Measurements from ENCODE around the gene RXFP2.

Gene RXFP2

GRCh38 chr13:31769575-31769974, 30.2 kb downstream of the RXFP2 start:
- DNase-seq = no peak

DNA sequence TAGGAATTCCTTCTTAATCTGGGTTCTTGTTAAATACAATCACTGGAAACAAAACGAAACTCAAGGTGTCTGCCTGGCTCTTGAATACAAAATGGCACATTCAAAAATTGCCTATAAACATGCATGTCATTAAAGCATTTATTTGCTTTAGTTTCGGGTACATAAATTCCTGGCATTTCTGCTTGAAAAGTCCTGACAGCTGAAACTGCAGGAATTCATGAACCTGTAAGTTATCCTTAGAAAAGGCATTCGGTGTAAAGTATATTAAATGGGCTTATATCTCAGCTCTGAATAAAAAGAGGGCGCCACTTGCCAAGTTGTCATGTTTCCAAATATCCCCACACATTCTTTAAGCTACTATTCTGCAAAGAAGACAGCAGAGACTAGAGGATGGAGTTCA, 32.9 kb downstream of the RXFP2 start:
- no peak for DNase-seq

DNA sequence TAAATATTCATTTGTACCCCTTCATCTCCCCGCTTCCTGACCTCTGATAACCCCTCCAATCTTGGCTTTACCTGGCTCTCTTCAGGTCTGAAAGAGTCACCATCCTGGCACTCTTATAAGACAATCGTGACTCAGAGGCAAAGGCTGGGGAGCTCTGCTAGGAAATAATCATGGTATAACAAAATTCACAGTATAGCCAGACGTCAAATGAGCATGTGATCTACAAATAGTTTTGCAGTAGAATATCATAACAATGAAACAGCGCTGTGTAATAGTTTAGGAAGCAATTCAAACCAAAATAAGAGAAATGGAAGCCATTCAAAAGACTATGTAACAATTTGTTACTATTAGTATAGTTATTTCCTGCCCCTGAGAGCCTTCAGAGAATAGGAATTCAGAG, 34.2 kb downstream of the RXFP2 start:
- DNase-seq = no peak

- no peak for DNase-seq
These were observed 34.9 kb downstream of the RXFP2 start for GRCh38 chr13:31774186-31774750.

GRCh38 chr13:31775148-31775547, 35.8 kb downstream of the RXFP2 start:
- DNase-seq = no peak

- no peak for DNase-seq
These were observed 36.4 kb downstream of the RXFP2 start for GRCh38 chr13:31775686-31776085.

- no peak for DNase-seq
These were observed 41.7 kb downstream of the RXFP2 start for GRCh38 chr13:31781064-31781463.

GRCh38 chr13:31786011-31786410, 46.7 kb downstream of the RXFP2 start:
- no peak for DNase-seq

- DNase-seq = no peak
These were observed 51.7 kb downstream of the RXFP2 start for GRCh38 chr13:31790992-31791391.

DNA sequence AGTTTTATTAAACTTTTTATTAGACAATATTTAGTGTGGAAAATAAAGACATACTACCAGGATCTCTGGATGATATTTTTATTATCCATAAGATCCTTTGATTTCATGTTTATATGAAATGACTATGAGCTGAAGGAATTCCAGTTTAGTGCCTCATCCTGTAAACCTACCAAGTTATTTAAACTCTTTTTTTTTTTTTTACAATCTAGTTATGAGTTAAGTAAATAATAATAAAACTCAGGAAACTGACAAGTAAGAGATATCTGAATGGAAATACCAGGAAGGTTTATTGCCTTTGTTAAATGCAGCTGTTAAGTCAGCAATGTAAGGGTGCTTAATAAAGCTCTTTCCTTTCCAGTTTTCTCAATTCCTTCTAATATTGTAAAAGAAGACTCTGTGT, 53.9 kb downstream of the RXFP2 start:
- DNase-seq = no peak

DNA sequence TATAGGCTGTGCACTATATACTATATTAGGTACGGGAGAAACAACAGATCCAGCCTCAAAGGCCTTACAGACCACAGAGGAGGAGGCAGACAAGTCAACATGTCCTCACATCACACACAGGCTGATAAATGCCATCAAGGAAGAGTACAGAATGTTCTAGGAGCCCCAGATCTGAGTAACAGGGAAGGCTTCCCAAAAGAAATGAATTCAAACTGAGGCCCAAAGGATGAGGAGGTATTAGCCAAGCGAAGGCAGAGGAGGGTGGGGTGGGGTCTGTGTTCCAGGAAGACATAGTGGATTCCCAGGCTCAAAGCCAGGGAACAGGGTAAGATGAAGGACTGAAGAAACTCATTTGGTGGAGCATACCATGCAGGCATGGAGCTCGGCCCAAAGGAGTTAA, 55.1 kb downstream of the RXFP2 start:
- DNase-seq = no peak

- DNase-seq = no peak
These were observed 57.9 kb downstream of the RXFP2 start for GRCh38 chr13:31797154-31797775.

DNA sequence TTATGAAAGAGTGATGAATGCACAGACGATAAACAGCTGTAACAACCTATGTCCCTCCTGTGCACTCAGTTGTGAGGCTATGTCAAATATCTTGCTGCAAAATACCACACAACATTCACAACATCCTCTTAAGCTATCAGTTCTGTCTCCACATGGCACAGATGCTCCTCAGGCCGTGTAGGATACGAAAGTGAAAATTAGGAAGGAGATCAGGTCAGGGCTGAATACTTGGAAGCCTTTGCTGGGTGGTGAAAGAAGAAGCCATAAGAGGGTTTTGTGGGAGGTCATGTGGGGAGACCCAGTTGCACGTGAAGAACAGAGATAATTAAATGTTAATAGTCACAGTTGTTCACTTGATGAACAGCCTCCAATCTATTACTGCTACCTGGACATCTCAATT, 58.9 kb downstream of the RXFP2 start:
- DNase-seq = no peak

DNA sequence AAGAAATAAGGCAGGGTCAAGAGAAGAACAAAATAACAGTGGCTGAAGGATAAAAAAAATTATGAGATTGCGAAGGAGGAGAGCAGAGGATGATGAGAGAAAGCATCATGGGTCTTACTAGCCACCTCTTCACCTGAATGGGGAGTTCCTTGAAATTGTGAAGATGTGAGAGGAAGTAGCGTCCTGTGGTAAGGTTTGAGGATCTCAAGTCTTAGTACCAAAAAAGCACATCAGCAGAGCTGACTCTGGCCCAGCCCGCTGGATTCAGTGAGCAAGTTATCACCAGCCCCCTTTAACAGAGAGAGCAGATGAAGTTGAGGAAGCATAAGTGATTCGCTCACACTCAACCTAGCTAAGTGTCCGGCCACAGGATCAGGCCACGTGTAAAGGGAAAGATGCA, 61.8 kb downstream of the RXFP2 start:
- DNase-seq = no peak

DNA sequence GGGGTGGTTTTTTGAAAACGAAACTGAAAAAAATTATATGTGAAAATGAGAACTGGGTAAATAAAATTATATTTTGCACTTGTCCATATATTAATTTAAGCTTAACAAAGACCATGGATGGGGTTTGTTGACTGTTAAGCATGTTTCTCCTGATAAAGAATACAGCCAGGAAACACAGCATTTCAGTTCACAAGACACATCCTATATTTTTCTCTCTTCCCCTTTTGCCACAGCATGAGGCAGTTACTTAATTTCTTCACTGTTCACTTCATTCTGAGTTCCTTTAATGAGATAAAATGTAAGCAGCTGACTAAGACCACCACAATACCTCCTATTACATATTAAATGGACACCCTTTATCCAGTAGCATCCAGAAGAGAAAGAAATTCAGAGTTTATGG, 64.0 kb downstream of the RXFP2 start:
- DNase-seq = no peak

DNA sequence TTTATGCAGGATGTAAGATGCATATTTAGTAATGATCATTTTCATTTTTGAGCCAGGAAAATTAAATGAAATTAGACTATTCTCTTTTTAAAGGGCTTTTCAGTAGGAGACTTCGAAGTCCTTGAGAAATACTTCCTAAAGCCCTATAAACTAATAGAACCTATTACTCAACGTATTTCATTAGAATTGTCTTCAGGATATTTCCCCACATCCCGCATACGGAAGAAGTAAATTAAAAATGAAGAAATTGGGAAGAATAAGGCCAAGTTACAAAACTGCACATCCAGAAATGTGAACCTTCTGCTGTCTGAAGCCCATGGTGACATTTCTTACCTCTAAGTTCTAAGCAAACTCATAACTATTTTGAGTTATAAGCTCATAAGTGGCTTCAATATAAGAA, 66.5 kb downstream of the RXFP2 start:
- DNase-seq = no peak

DNA sequence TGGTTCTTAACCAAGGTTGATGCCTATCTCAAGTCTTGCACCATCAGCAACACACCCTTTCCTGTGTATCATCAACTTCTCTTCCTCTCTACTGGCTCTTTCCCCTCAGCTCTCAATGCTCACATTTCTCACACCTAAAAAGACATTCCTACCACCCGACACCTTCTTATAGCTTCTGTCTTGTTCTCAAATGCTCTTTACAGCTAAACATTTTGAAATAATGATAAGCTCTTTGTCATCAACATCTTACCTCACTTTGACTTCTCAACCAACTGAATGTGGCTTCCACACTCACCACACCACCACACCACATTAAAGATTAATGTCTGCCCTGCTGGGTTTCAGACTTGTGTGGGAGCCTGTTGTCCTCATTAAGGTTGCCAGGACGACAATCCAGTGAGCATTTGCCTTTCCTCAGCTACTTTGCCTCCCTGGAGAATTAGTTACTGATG, 67.8 kb downstream of the RXFP2 start:
- no peak for DNase-seq

DNA sequence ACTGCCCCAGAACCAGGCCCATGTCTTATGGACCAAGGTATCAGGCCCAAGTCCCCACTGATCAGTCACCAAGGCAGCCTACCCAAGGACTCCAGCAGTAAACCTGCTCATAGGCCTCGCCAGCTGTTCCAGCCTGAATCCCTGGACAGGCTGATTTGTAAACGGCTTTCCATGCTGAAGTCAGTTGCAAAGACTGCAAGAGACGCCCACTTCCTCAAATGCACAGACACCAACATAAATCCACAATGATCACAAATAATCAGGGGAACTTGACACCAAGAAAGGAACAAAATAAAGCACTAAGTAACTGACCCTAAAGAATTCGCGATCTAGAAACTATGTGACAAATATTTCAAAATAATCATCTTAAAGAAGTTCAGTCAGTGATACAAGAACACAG, 75.2 kb downstream of the RXFP2 start:
- no peak for DNase-seq

- no peak for DNase-seq
These were observed 76.2 kb downstream of the RXFP2 start for GRCh38 chr13:31815361-31816144.

- no peak for DNase-seq
These were observed 78.9 kb downstream of the RXFP2 start for GRCh38 chr13:31818236-31818635.

- no peak for DNase-seq
These were observed 85.6 kb downstream of the RXFP2 start for GRCh38 chr13:31824705-31825517.

DNA sequence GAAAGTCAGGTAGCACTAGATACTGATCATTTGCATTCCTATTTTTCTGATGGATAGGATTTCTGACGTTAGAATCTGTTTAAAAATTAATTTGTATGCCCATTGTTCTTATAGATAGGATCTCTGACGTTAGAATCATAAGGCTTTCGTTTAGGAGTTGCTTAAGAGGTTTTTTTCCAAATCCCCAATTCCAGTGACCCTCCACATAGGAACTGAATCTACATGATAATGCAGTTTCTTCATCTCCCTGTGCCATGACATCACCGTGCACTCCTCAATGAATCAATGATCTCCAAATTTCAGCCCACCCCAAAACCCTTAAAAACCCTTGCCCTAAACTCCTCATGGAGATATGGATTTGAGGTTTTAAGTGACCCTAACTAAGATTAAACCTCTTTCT, 87.2 kb downstream of the RXFP2 start:
- DNase-seq = no peak

- no peak for DNase-seq
These were observed 88.4 kb downstream of the RXFP2 start for GRCh38 chr13:31827707-31828106.

DNA sequence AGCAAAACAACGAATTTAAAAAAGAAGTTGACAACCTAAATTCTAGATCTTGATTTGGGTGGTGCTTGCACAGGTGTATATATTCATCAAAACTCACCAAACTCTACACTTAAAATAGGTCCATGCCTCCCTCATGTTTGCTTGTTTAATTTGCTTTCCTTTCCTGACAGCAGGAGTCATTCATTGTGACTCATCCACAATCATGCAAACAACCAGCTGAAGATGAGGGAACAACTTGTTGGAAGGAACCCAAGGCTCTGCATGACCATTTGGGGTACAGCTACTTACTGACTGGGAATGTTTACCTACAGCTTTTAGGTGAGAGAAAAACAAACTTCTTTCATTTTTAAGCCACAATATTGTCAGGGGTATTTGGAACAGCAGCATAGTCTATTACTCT, 96.6 kb downstream of the RXFP2 start:
- DNase-seq = no peak
